Endothelial cell of umbilical vein (primary cell): Measurements from ENCODE around the gene SLC26A3.

Source experiments
- EZH2 ChIP-seq: IDR thresholded peaks from 2 replicates; pipeline ENCODE4 v1.6.1; 2012; ENCODE audit warnings: borderline replicate concordance, low read depth, mild to moderate bottlenecking, moderate library complexity, low read length, inconsistent platforms; ENCODE audit not compliant: severe bottlenecking
- FOS ChIP-seq: IDR thresholded peaks from 2 replicates; pipeline ENCODE4 v1.6.1; 2011; ENCODE audit warnings: mild to moderate bottlenecking, low read length, moderate library complexity, borderline replicate concordance; ENCODE audit not compliant: insufficient read depth
- GATA2 ChIP-seq: IDR thresholded peaks from 2 replicates; pipeline ENCODE4 v1.7.0; 2011; ENCODE audit warnings: low read depth, mild to moderate bottlenecking, moderate library complexity, mixed read lengths, low read length; ENCODE audit not compliant: insufficient read length, insufficient read depth
- MAX ChIP-seq: IDR thresholded peaks from 2 replicates; pipeline ENCODE4 v1.6.1; 2011; ENCODE audit not compliant: insufficient read depth, insufficient read length
- MYC ChIP-seq: IDR thresholded peaks from one replicate; pipeline ENCODE4 v1.6.1; 2011; ENCODE audit warnings: mild to moderate bottlenecking, low read depth, low read length
- POLR2A ChIP-seq: IDR thresholded peaks from 2 replicates; pipeline ENCODE4 v1.6.1; 2012; ENCODE audit warnings: low read depth, mild to moderate bottlenecking, control low read depth, low read length
- POLR2AphosphoS5 ChIP-seq: IDR thresholded peaks from 2 replicates; pipeline ENCODE4 v1.6.1; 2012; ENCODE audit warnings: low read depth, mild to moderate bottlenecking, control low read depth, low read length, moderate library complexity; ENCODE audit not compliant: insufficient read depth
- TF ChIP-seq, protein P1 (sequence below), 2 donors: IDR thresholded peaks; 1 replicate in 1 of 2; 2 replicates in 1 of 2; pipeline ENCODE4 v1.5.1; 2011; ENCODE audit warnings: low read length in 2 of 2, mild to moderate bottlenecking in 2 of 2, moderate library complexity in 2 of 2, control low read depth in 1 of 2, inconsistent platforms in 1 of 2, low read depth in 1 of 2; ENCODE audit not compliant: insufficient read depth in 1 of 2; ENCODE audit errors: extremely low read depth in 1 of 2

DNA sequence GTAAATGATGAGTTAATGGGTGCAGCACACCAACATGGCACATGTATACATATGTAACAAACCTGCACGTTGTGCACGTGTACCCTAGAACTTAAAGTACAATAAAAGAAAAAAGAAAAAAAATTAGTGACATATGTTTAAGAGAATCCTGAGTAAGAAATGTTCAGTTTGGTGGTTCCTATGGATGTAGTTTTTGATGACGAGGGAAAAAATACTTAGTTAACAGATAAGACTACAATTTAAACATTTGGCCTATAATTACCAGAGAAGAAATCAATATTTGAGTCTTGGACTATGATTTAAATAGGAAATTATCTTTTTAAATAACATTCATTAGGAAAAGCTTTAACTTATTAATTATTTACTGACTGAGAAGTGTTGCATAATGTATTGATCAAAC, 39.2 kb upstream of the SLC26A3 start:
- TF ChIP-seq, protein P1, sequence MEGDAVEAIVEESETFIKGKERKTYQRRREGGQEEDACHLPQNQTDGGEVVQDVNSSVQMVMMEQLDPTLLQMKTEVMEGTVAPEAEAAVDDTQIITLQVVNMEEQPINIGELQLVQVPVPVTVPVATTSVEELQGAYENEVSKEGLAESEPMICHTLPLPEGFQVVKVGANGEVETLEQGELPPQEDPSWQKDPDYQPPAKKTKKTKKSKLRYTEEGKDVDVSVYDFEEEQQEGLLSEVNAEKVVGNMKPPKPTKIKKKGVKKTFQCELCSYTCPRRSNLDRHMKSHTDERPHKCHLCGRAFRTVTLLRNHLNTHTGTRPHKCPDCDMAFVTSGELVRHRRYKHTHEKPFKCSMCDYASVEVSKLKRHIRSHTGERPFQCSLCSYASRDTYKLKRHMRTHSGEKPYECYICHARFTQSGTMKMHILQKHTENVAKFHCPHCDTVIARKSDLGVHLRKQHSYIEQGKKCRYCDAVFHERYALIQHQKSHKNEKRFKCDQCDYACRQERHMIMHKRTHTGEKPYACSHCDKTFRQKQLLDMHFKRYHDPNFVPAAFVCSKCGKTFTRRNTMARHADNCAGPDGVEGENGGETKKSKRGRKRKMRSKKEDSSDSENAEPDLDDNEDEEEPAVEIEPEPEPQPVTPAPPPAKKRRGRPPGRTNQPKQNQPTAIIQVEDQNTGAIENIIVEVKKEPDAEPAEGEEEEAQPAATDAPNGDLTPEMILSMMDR (IDR thresholded peaks at IDR 0.05; ENCODE audit: extremely low read depth in 1 of 2, insufficient read depth in 1 of 2, low read depth in 1 of 2, low read length in 2 of 2), result no peak
- no peak for TF ChIP-seq POLR2A
- TF ChIP-seq GATA2, result no peak
- TF ChIP-seq POLR2AphosphoS5, result no peak
- no peak for TF ChIP-seq EZH2
- no peak for TF ChIP-seq MAX
- no peak for TF ChIP-seq FOS
- no peak for TF ChIP-seq MYC
